Calu3 (cell line): ENCODE results near the gene HBEGF. TPM values are rescaled to one million over a fixed set of nuclear protein-coding genes. Genes with fewer than 3 reads are reported as not detected.

Experiments used
- BruUV-seq: library from RNA; stranded (reverse); fragments of 400-500 nt; replicated peaks from 2 replicates; lab custom pipeline; 2021; lab: Mats Ljungman, UMichigan
- CTCF ChIA-PET: fragments of 300-600 bp; sonication (Branson Sonifier 250); formaldehyde crosslinking; loops from one replicate; lab custom pipeline; 2022; ENCODE audit warnings: antibody characterized with exemption; lab: Charles Lee
- DNase-seq: peaks from one replicate; pipeline ENCODE4 v3.0.0; 2022
- H3K27ac Mint-ChIP-seq: one replicate; pipeline ENCODE4 v1.8.0; 2022; ENCODE audit warnings: mixed read lengths; ENCODE audit not compliant: unreplicated experiment
- H3K27me3 Mint-ChIP-seq: one replicate; pipeline ENCODE4 v1.8.0; 2022; ENCODE audit warnings: mixed read lengths; ENCODE audit not compliant: unreplicated experiment
- H3K36me3 Mint-ChIP-seq: one replicate; pipeline ENCODE4 v1.8.0; 2022; ENCODE audit warnings: mild to moderate bottlenecking, moderate library complexity, mixed read lengths; ENCODE audit not compliant: insufficient read depth, unreplicated experiment
- H3K4me1 Mint-ChIP-seq: one replicate; pipeline ENCODE4 v1.8.0; 2022; ENCODE audit warnings: mild to moderate bottlenecking, low read depth, mixed read lengths; ENCODE audit not compliant: unreplicated experiment
- H3K4me3 Mint-ChIP-seq: one replicate; pipeline ENCODE4 v1.8.0; 2022; ENCODE audit warnings: mild to moderate bottlenecking, low read depth, moderate library complexity, mixed read lengths; ENCODE audit not compliant: unreplicated experiment
- H3K9me3 Mint-ChIP-seq: one replicate; pipeline ENCODE4 v1.8.0; 2022; ENCODE audit warnings: low read depth, mixed read lengths; ENCODE audit not compliant: unreplicated experiment
- intact Hi-C: fragments of 100-400 bp; cut with micrococcal nuclease; formaldehyde crosslinking; loops from one replicate; pipeline ENCODE4 v1.10.0; 2022; ENCODE audit not compliant: unreplicated experiment
- total RNA-seq: library from RNA; stranded (reverse); gene quantifications from 2 replicates; pipeline ENCODE4 v1.2.3, GENCODE V29; 2022
- TF ChIP-seq, protein P1 (sequence below): fragments of 200-600 bp; IDR thresholded peaks from one replicate; pipeline ENCODE4 v1.8.0; 2022; ENCODE audit warnings: antibody characterized with exemption; ENCODE audit not compliant: unreplicated experiment

The HBEGF gene
- total RNA-seq, 1 experiment from 2014 or later, result 7.2 TPM

DNA sequence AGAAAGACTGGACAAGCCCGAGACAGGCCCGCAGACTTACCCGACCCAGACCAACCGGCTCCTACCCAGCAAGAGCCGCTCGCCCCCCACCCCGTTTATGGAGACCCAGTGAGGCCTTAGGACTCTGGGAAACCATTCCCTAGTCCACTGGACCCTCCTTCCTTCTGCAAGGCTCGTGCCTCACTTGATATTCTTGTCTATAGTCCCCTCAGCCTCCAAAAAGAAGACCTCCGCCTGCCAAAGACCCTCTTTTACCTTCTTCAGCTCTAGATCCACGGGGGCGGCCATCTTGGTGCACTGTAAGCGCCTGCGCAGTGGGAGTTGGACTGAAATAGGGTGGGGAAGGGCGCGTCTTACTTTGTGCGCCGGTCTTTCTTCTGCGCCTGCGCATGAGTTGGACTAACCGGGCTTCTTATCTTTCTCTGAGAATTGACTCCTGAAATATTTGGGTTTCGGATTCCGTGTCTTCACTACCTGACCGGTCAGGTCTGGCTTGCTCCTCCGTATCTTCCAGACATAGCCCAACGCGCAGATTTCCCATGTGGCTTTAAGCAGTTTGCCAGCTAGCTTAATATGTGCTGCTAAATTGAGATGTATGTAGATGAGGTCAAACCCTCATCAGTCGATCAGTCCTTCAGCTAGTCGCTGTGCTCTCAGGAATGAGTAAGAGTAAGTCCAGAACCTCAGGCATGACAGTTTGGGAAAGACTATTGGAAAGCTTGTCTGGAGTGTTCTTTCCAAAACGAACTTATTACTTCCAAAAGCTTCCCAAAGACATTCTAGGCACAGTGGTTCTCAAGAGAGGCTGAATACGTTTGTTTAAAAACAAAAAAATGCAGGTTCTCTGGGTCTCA, 43.4 kb downstream of the HBEGF start, which contains the start of gene PFDN1:
PFDN1 (minus strand) TSS at position 316 of the 854 bp plus-strand sequence; CDS start at position 288, 28 bp downstream.
- TF ChIP-seq, protein P1, sequence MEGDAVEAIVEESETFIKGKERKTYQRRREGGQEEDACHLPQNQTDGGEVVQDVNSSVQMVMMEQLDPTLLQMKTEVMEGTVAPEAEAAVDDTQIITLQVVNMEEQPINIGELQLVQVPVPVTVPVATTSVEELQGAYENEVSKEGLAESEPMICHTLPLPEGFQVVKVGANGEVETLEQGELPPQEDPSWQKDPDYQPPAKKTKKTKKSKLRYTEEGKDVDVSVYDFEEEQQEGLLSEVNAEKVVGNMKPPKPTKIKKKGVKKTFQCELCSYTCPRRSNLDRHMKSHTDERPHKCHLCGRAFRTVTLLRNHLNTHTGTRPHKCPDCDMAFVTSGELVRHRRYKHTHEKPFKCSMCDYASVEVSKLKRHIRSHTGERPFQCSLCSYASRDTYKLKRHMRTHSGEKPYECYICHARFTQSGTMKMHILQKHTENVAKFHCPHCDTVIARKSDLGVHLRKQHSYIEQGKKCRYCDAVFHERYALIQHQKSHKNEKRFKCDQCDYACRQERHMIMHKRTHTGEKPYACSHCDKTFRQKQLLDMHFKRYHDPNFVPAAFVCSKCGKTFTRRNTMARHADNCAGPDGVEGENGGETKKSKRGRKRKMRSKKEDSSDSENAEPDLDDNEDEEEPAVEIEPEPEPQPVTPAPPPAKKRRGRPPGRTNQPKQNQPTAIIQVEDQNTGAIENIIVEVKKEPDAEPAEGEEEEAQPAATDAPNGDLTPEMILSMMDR, result no peak
- peak; percentile 94 for DNase-seq
- TSS peak; percentile 96 for BruUV-seq
- intact Hi-C loops, result no loop called here
- Mint-ChIP-seq H3K4me3 (peak within 1 kb of the TSS; percentile 90), H3K36me3 (peaks cover 27% of the 10 kb centered on the region), H3K27ac (peak within 1 kb of the TSS; percentile 96), H3K9me3 (no peaks in the 10 kb centered on the region), H3K4me1 (peaks cover 29% of the 10 kb centered on the region), H3K27me3 (no peaks in the 10 kb centered on the region)
- CTCF ChIA-PET, result interaction anchor here (0.6 to 1.7 kb wide), 6 partner anchors 9 to 63 kb away, joined by 3 to 19 read pairs (median 3); partner anchors contain the start of gene HBEGF

DNA sequence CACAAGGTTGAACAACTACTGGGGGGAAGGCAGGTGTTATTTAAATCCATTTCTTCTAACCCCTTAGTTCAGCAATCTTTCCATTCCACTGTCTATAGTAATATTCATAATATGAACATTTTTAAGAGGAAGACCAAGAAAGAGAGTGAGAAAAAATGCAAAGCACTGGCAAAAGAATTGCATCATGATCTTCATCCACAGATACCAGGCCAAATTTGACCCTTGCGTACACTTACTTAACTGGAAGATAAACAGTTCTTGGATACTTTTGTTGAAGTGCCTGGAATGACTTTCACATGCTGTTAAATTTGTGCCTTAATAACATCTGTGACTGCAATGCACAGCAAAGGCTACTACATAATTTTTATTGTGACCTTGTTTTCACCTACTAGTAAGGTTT, 45.3 kb downstream of the HBEGF start:
- peaks cover 41% of the 10 kb centered on the region for H3K4me1 Mint-ChIP-seq
- CTCF ChIA-PET, result interaction anchor here (1.0 kb wide), 1 partner anchor 27 kb away, joined by 3 read pairs; no protein-coding TSS in a partner anchor
- intact Hi-C loops, result no loop called here

DNA sequence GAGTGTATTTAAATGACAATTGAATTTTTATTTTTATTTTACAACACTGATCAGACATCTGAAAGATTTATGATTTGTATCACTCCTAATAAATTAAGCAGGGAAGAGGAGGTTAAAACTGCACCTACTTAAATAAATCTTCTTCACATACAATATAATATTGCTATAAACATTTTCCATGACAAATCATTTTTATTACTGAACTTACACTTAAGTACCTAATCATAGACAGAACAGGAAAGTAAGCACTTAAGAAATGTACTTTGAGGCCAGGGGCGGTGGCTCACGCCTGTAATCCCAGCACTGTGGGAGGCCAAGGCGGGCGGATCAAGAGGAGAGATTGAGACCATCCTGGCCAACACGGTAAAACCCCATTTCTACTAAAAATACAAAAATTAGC, 47.3 kb downstream of the HBEGF start:
- no peaks in the 10 kb centered on the region for H3K27me3 Mint-ChIP-seq
- intact Hi-C loops, result loop anchor here (5.0 kb wide), 2 partner anchors 37 to 48 kb away; partner anchors contain the start of gene HBEGF
- TF ChIP-seq, protein P1, result no peak
- BruUV-seq, result no TSS peak
- H3K4me3 Mint-ChIP-seq, result no peak overlapping the region
- H3K27ac Mint-ChIP-seq, result no peak overlapping the region
- H3K9me3 Mint-ChIP-seq, result no peaks in the 10 kb centered on the region
- H3K4me1 Mint-ChIP-seq, result peaks cover 58% of the 10 kb centered on the region
- peaks cover 27% of the 10 kb centered on the region for H3K36me3 Mint-ChIP-seq
- DNase-seq, result no peak
- CTCF ChIA-PET, result interaction anchor here (0.6 kb wide), 1 partner anchor 47 kb away, joined by 3 read pairs; no protein-coding TSS in a partner anchor

More for the DNA sequence above, 45.3 kb downstream of the HBEGF start:
- H3K9me3 Mint-ChIP-seq, result no peaks in the 10 kb centered on the region
- peaks cover 27% of the 10 kb centered on the region for H3K36me3 Mint-ChIP-seq
- BruUV-seq, result no TSS peak
- H3K27me3 Mint-ChIP-seq, result no peaks in the 10 kb centered on the region
- no peak overlapping the region for H3K4me3 Mint-ChIP-seq
- TF ChIP-seq, protein P1, result no peak
- no peak overlapping the region for H3K27ac Mint-ChIP-seq
- no peak for DNase-seq

DNA sequence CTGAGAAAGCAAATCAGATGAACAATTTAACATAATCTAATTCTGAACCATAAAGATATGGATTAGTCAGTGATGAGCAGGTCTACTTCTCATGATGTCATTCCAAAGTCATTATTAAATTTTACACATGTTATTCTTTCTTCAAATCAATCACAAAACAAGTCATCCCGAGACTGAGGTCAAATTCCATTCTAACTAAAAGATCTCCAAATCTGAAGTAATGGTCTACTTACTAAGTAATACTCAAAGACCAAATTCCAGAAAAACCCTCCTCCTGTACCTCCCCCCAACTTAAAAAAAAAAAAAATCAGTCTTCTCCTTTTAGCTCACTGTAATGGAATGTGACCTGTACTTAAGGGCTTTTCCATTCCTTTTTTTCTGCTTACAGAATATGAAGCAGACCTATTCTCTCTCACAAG, 48.2 kb downstream of the HBEGF start:
- Mint-ChIP-seq H3K4me3 (no peak overlapping the region), H3K36me3 (peaks cover 22% of the 10 kb centered on the region), H3K4me1 (peaks cover 60% of the 10 kb centered on the region), H3K27ac (no peak overlapping the region), H3K9me3 (no peaks in the 10 kb centered on the region), H3K27me3 (no peaks in the 10 kb centered on the region)
- intact Hi-C loops, result loop anchor here (5.0 kb wide), 2 partner anchors 36 to 49 kb away; partner anchors contain the start of gene HBEGF
- CTCF ChIA-PET, result interaction anchor here (0.7 to 1.6 kb wide), 2 partner anchors 25 to 37 kb away, joined by 4 to 6 read pairs; no protein-coding TSS in a partner anchor
- TF ChIP-seq, protein P1, result no peak
- BruUV-seq, result no TSS peak
- no peak for DNase-seq
